GM19023 (cell line): ENCODE data around the gene SUV39H1.

Source experiments
- ATAC-seq: cut with Tn5 transposase; IDR thresholded peaks from one replicate; pipeline ENCODE4 v1.9.1; 2021; ENCODE audit warnings: mild to moderate bottlenecking, moderate library complexity; ENCODE audit not compliant: unreplicated experiment

SUV39H1 gene

GRCh38 chrX:48754238-48754637, 57.7 kb downstream of the SUV39H1 start:
- ATAC-seq = no peak
